HL-60/S4 (cell line): ENCODE measurements around the gene MAP7D1.
"Not testable (repeated sequence)": the region's sequence is repeated elsewhere in the genome, so short reads cannot be mapped to it uniquely, and the experiment has no call there.

ENCODE experiments used
- in situ Hi-C: fragments of 300-500 bp; cut with MboI; formaldehyde crosslinking; loops from 2 replicates; pipeline ENCODE4 v1.14.3; 2022; ENCODE audit warnings: low sequenced_read_pairs

The MAP7D1 gene

DNA sequence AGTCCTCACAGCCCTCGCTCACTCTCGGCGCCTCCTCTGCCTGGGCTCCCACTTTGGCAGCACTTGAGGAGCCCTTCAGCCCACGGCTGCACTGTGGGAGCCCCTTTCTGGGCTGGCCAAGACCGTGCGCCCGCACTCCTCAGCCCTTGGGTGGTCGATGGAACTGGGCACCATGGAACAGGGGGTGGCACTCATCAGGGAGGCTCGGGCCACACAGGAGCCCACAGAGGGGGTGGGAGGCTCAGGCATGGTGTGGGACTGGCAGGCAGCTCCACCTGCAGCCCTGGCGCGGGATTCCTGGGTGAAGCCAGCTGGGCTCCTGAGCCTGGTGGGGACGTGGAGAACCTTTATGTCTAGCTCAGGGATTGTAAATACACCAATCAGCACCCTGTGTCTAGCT lies 40.8 kb downstream of the MAP7D1 start:
- in situ Hi-C loops: not testable (repeated sequence)

GRCh38 chr1:36198641-36199040 lies 42.7 kb downstream of the MAP7D1 start:
- in situ Hi-C loops: no loop called here

GRCh38 chr1:36199934-36200741 lies 44.2 kb downstream of the MAP7D1 start:
- in situ Hi-C loops: no loop called here

DNA sequence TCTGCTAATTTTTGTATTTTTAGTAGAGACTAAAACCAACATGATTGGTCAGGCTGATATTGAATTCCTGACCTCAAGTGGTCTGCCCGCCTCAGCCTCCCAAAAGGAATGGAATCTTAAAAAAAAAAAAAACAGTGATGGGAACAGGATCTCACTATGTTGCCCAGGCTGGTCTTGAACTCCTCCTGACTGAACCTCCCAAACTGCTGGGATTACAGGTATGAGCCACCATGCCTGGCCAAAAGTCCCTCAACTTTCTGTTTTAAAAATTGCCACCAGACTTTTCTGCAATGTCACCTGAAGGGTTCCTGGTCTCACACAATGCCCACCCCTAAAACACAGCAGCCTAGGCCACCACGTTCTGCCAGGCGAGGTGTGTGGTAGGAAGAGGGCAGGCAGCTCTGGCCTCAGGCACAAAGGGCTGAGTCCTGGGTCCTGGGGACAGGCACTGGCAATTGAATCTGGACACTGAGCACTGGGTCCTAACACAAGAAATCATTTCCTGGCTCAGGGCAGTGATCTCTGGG lies 47.1 kb downstream of the MAP7D1 start:
- in situ Hi-C loops: no loop called here

GRCh38 chr1:36203554-36204346 lies 47.8 kb downstream of the MAP7D1 start:
- in situ Hi-C loops: no loop called here

DNA sequence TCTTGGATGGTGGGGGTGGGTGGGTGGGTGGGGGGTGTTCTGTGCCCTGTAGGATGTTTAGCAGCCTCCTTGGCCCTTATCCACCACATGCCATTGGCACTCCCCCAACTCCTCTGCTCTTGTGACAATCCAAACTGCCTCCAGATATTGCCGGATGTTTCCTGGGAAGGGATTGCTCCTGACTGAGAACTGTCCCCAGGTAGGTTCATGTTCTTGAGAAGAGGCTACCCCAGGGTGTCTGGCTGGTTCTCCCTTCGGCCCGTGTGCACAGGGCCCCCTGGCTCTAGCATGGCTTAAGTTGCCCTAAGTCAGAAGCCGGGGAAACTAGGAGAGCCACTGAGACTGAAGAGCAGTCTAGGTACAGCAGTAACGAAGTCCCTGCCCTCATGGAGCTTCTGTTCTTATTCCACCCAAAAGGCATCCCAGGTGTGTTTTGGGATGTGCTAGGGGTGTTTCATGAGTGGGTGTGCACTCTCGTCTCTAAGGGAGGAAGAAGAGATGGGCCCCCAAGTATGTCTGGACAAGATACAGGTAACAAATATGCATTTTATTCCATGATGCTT lies 48.5 kb downstream of the MAP7D1 start:
- in situ Hi-C loops: no loop called here

DNA sequence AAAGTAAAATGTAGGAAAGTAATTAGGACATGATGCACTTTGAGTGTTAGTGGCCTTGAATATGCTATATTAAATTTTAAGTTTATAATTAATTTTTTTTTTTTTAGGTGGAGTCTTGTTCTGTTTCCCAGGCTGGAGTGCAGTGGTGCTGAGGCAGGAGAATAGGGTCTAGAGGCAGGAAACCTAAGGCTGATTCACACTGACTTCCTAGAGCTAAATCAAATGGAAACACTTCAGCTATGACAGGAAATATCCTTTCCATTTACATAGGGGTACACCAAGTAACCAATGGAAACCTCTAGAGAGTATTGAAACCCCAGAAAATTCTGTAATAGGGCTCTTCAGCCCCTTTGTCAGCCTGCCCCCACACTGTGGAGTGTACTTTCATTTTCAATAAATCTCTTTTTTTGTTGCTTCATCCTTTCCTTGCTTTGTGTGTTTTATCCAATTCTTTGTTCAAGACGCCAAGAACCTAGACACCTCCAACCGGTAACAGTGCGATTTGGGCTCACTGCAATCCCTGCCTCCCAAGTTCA lies 50.4 kb downstream of the MAP7D1 start:
- in situ Hi-C loops: no loop called here

GRCh38 chr1:36207339-36207738 lies 51.4 kb downstream of the MAP7D1 start:
- in situ Hi-C loops: no loop called here

- in situ Hi-C loops: no loop called here
Observed at GRCh38 chr1:36208978-36209703, 53.2 kb downstream of the MAP7D1 start.

- in situ Hi-C loops: no loop called here
Observed at GRCh38 chr1:36211307-36211706, 55.3 kb downstream of the MAP7D1 start.

GRCh38 chr1:36211841-36212240 lies 55.9 kb downstream of the MAP7D1 start:
- in situ Hi-C loops: no loop called here

DNA sequence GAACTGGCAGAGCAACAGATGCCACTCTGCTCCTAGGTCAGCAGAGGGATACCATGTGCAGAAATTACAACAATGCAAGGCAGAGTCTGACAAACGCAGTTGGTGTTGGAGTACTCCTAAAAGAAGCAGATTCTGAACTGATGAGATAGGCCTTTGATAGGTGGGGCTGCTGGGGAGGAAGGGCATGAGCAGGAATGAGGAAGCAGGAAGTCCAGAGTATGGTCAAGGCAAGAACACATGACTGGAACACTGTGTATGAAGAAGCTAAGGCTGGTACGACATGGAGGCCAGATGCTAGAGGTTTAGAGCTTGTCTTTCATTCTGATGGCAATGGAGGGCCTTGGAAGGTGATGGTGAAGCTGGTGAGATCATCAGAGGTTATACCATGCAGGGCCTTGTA lies 56.8 kb downstream of the MAP7D1 start:
- in situ Hi-C loops: no loop called here

GRCh38 chr1:36217670-36218069 lies 61.7 kb downstream of the MAP7D1 start:
- in situ Hi-C loops: no loop called here

GRCh38 chr1:36221901-36222300 lies 65.9 kb downstream of the MAP7D1 start:
- in situ Hi-C loops: not testable (repeated sequence)

GRCh38 chr1:36222481-36223380 lies 66.8 kb downstream of the MAP7D1 start:
- in situ Hi-C loops: no loop called here

DNA sequence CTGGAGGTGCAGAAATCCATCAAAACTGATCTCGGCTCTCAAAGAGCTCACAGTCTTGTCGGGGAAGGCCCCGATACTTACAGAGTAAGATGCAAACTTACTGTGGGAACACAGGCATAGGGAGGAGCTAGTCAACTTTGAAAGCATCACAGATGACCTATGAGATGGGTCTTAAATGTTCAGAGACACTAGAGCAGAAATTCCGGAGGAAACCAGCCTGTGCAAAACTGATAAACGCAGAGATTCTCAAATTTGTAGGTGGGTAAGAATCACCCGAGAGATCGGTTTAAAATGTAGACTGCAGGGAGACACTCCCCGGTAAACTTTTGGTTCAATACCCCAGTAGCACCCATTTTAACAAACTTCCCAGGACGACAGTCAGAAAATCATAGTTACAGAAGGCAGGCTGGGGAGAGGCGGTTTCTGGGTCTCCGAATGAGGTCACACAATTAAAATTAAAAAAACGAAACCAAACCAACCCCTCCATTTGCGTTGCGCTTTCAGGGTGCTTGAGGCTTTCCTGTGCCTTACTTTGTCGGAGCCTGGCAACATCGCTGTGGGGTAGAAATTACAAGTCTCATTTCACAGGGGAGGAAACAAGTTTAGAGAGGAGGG lies 67.5 kb downstream of the MAP7D1 start:
- in situ Hi-C loops: no loop called here

DNA sequence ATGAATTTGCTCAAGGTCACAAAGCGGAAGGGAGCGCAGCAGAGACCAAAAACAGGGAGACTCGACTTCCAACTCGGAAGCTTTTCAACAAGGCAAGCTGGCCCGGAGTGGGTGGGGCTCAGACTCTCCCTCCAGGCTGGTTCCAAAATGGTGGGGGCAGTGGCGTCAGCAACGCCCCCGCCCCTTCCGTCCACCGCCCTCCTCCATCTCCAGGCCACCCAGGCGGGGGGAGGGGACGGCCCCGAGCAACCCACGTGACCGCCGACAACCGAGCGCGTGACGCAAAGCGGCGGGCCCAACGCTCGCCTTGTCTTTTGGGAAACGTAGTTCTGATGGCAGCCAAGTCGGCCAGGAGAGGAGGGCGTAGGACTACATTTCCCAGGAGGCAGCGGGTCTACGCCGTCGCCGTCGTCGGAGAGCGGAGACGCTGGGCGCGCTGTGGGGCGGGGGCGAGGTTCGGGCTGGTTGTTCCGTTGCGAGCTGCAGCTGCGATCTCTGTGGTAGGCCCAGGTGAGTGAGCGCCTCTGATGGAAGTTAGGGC lies 68.1 kb downstream of the MAP7D1 start, which contains the start of gene THRAP3:
THRAP3 (plus strand) TSS at position 448 of the 541 bp plus-strand sequence. CDS start 58,121 bp downstream, outside the sequence.
- in situ Hi-C loops: no loop called here

GRCh38 chr1:36224537-36225282 lies 68.8 kb downstream of the MAP7D1 start:
- in situ Hi-C loops: no loop called here
